ENCODE results near the gene ABCC4.

DNA sequence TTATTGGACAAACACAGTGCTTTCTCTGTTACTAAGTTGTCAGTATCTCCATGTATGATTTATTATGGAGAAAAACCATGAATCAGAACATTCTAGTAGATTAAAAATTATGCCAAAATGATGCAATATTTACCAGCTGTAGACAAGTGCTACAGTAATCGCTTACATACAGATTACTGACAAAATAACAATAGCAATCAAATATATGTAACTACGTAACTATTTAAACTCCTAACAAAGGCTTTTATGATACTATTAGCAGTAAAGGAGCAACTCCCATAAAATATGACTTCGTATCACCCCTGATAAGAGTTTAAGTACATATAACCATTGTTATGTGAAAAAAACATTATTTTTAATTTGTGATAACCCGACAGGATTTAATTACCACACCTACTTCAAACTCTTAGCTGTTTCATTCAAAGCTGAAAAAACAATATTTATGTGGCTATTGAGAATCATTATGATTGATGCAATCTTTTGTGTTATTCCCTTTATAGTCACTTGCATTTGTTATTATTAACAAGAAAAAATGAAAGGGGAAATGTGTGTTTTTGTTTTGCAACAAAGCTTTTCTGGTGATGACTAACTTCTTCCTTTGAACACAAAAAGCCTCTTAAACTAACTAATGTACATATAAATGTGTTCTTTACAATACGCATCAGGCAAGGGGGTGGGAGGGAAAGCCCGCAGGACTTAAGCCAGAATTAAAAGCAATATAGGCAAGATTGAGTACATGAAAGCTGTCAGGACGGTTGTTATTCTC, 147.4 kb downstream of the ABCC4 start:
- TF ChIP-seq CTCF (IDR thresholded peaks at IDR 0.05; ENCODE audit: low read depth, low read length, poor library complexity, severe bottlenecking) (no peak), EZH2phosphoT487 (IDR thresholded peaks at IDR 0.05; ENCODE audit: borderline replicate concordance, low read length) (no peak)
